NB4 (cell line): Measurements from ENCODE around the gene NOX3.

Source experiments
- MYC ChIP-seq: IDR thresholded peaks from 2 replicates; pipeline ENCODE4 v1.6.1; 2011; ENCODE audit warnings: low read depth, low read length
- POLR2A ChIP-seq: IDR thresholded peaks from 2 replicates; pipeline ENCODE4 v1.6.1; 2011; ENCODE audit warnings: mild to moderate bottlenecking; ENCODE audit not compliant: insufficient read length; ENCODE audit errors: extremely low read depth
- TF ChIP-seq, protein P1 (sequence below): IDR thresholded peaks from one replicate; pipeline ENCODE4 v1.5.1; 2012; ENCODE audit warnings: low read depth, low read length
- TF ChIP-seq, protein P2 (sequence below): IDR thresholded peaks from 2 replicates; pipeline ENCODE4 v1.6.1; 2011; ENCODE audit warnings: low read depth, low read length

DNA sequence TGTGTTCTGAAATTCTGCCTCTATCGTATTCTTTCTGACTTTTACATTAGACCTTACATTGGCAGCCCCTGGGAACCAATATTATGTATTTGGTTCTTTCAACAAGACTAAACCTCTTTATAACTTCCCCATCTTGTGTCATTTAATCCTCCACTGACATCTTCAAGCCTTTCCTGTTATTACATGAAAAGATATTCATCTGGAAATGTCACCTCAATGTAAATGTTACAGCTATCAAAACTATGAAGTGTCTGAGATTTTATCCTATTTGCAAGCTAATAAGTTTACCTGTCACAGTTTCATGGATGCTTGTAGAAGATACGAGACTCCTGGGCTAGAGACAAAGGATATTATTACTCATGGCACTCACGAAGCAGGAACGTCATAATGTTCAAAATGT, 43.9 kb upstream of the NOX3 start:
- TF ChIP-seq, protein P1, sequence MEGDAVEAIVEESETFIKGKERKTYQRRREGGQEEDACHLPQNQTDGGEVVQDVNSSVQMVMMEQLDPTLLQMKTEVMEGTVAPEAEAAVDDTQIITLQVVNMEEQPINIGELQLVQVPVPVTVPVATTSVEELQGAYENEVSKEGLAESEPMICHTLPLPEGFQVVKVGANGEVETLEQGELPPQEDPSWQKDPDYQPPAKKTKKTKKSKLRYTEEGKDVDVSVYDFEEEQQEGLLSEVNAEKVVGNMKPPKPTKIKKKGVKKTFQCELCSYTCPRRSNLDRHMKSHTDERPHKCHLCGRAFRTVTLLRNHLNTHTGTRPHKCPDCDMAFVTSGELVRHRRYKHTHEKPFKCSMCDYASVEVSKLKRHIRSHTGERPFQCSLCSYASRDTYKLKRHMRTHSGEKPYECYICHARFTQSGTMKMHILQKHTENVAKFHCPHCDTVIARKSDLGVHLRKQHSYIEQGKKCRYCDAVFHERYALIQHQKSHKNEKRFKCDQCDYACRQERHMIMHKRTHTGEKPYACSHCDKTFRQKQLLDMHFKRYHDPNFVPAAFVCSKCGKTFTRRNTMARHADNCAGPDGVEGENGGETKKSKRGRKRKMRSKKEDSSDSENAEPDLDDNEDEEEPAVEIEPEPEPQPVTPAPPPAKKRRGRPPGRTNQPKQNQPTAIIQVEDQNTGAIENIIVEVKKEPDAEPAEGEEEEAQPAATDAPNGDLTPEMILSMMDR, result no peak
- TF ChIP-seq, protein P2, sequence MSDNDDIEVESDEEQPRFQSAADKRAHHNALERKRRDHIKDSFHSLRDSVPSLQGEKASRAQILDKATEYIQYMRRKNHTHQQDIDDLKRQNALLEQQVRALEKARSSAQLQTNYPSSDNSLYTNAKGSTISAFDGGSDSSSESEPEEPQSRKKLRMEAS, result no peak
- TF ChIP-seq POLR2A, result no peak
- TF ChIP-seq MYC, result no peak
